RWPE2 (cell line): ENCODE measurements around the gene ZNF740.

ENCODE experiments used
- ATAC-seq: fragments of 200-7000 bp; cut with Tn5 transposase; 3 replicates; pipeline ENCODE4 v1.9.1; 2021; ENCODE audit warnings: low read depth
- DNase-seq: peaks from one replicate; pipeline ENCODE4 v3.0.0-alpha.2; 2020; ENCODE audit warnings: low spot score
- H3K27ac ChIP-seq: fragments of 450-650 bp; 2 replicates; pipeline ENCODE4 v1.5.1; 2017; ENCODE audit warnings: mild to moderate bottlenecking; ENCODE audit not compliant: poor library complexity, severe bottlenecking
- H3K27me3 ChIP-seq: fragments of 250-450 bp; sonication (Bioruptor Pico); 2 replicates; pipeline ENCODE4 v1.5.1; 2021; ENCODE audit warnings: mild to moderate bottlenecking, moderate library complexity; ENCODE audit not compliant: insufficient read depth, poor library complexity, severe bottlenecking
- H3K36me3 ChIP-seq: fragments of 250-450 bp; sonication (Bioruptor Pico); 2 replicates; pipeline ENCODE4 v1.5.1; 2020; ENCODE audit warnings: low read depth, mild to moderate bottlenecking, moderate library complexity
- H3K4me1 ChIP-seq: fragments of 250-450 bp; sonication (Bioruptor Pico); 2 replicates; pipeline ENCODE4 v1.5.1; 2021; ENCODE audit warnings: mild to moderate bottlenecking, moderate library complexity; ENCODE audit not compliant: insufficient read depth, poor library complexity, severe bottlenecking
- H3K4me3 ChIP-seq: fragments of 250-450 bp; sonication (Bioruptor Pico); 2 replicates; pipeline ENCODE4 v1.5.1; 2021; ENCODE audit warnings: mild to moderate bottlenecking, moderate library complexity; ENCODE audit not compliant: severe bottlenecking
- H3K9me3 ChIP-seq: fragments of 250-450 bp; sonication (Bioruptor Pico); 2 replicates; pipeline ENCODE4 v1.5.1; 2021; ENCODE audit warnings: mild to moderate bottlenecking, moderate library complexity; ENCODE audit not compliant: severe bottlenecking
- CTCF ChIP-seq: fragments of 450-650 bp; IDR thresholded peaks from one replicate; pipeline ENCODE4 v1.5.1; 2017; ENCODE audit warnings: mild to moderate bottlenecking, moderate library complexity; ENCODE audit not compliant: poor library complexity, severe bottlenecking

ZNF740 gene

GRCh38 chr12:53145383-53146260, 34.9 kb upstream of the ZNF740 start:
- no peak overlapping the region for H3K4me3 ChIP-seq
- no peak for DNase-seq
- no peaks in the 10 kb centered on the region for H3K4me1 ChIP-seq
- H3K9me3 ChIP-seq, result no peaks in the 10 kb centered on the region
- no peak for ATAC-seq
- no peaks in the 10 kb centered on the region for H3K27me3 ChIP-seq
- H3K27ac ChIP-seq, result no peak overlapping the region
- TF ChIP-seq CTCF, result no peak
- no peaks in the 10 kb centered on the region for H3K36me3 ChIP-seq

- Histone ChIP-seq H3K4me3 (no peak overlapping the region), H3K9me3 (no peaks in the 10 kb centered on the region), H3K27me3 (no peaks in the 10 kb centered on the region), H3K4me1 (no peaks in the 10 kb centered on the region), H3K27ac (no peak overlapping the region), H3K36me3 (no peaks in the 10 kb centered on the region)
- no peak for DNase-seq
- TF ChIP-seq CTCF, result no peak
- ATAC-seq, result no peak
Measured at GRCh38 chr12:53147181-53147580, 33.3 kb upstream of the ZNF740 start.

- TF ChIP-seq CTCF, result no peak
- H3K27ac ChIP-seq, result no peak overlapping the region
- H3K4me1 ChIP-seq, result no peaks in the 10 kb centered on the region
- no peak for ATAC-seq
- no peak overlapping the region for H3K4me3 ChIP-seq
- no peaks in the 10 kb centered on the region for H3K27me3 ChIP-seq
- H3K9me3 ChIP-seq, result no peaks in the 10 kb centered on the region
- H3K36me3 ChIP-seq, result no peaks in the 10 kb centered on the region
- DNase-seq, result no peak
Measured at GRCh38 chr12:53147653-53148052, 32.9 kb upstream of the ZNF740 start.

GRCh38 chr12:53151039-53151438, 29.5 kb upstream of the ZNF740 start:
- no peak for TF ChIP-seq CTCF
- no peaks in the 10 kb centered on the region for H3K9me3 ChIP-seq
- ATAC-seq, result no peak
- H3K4me3 ChIP-seq, result no peak overlapping the region
- H3K27ac ChIP-seq, result no peak overlapping the region
- H3K27me3 ChIP-seq, result no peaks in the 10 kb centered on the region
- DNase-seq, result no peak
- no peaks in the 10 kb centered on the region for H3K36me3 ChIP-seq
- H3K4me1 ChIP-seq, result no peaks in the 10 kb centered on the region

GRCh38 chr12:53152390-53152789, 28.1 kb upstream of the ZNF740 start:
- H3K27me3 ChIP-seq, result no peaks in the 10 kb centered on the region
- no peaks in the 10 kb centered on the region for H3K4me1 ChIP-seq
- DNase-seq, result no peak
- H3K4me3 ChIP-seq, result no peak overlapping the region
- no peak overlapping the region for H3K27ac ChIP-seq
- ATAC-seq, result no peak
- TF ChIP-seq CTCF, result no peak
- H3K9me3 ChIP-seq, result no peaks in the 10 kb centered on the region
- no peaks in the 10 kb centered on the region for H3K36me3 ChIP-seq
